ENCODE results near the gene ZNF23.

ZNF23 gene

GRCh38 chr16:71459510-71459909 is 2.5 kb downstream of the ZNF23 start:
- no peak for DNase-seq (ENCODE audit: low read depth)
- no peak overlapping the region for H3K4me3 ChIP-seq (replicated peaks; ENCODE audit: low read depth, low read length)
- no peak for TF ChIP-seq CTCF (IDR thresholded peaks at IDR 0.05; ENCODE audit: low read length, missing control alignments)

- H3K4me3 ChIP-seq (replicated peaks; ENCODE audit: low read depth, low read length), result no peak overlapping the region
- TF ChIP-seq CTCF (IDR thresholded peaks at IDR 0.05; ENCODE audit: low read length, missing control alignments), result no peak
- no peak for DNase-seq (ENCODE audit: low read depth)
These were observed 5.2 kb downstream of the ZNF23 start for GRCh38 chr16:71456801-71457200.

- no peak for TF ChIP-seq CTCF (IDR thresholded peaks at IDR 0.05; ENCODE audit: low read length, missing control alignments)
- H3K4me3 ChIP-seq (replicated peaks; ENCODE audit: low read depth, low read length), result no peak overlapping the region
- no peak for DNase-seq (ENCODE audit: low read depth)
These were observed 9.0 kb downstream of the ZNF23 start for GRCh38 chr16:71453036-71453435.

GRCh38 chr16:71449020-71449419 is 13.0 kb downstream of the ZNF23 start:
- no peak overlapping the region for H3K4me3 ChIP-seq (replicated peaks; ENCODE audit: low read depth, low read length)
- DNase-seq (ENCODE audit: low read depth), result no peak
- TF ChIP-seq CTCF (IDR thresholded peaks at IDR 0.05; ENCODE audit: low read length, missing control alignments), result no peak

GRCh38 chr16:71448274-71448866 is 13.7 kb downstream of the ZNF23 start:
- TF ChIP-seq CTCF (IDR thresholded peaks at IDR 0.05; ENCODE audit: low read length, missing control alignments), result no peak
- no peak overlapping the region for H3K4me3 ChIP-seq (replicated peaks; ENCODE audit: low read depth, low read length)
- no peak for DNase-seq (ENCODE audit: low read depth)

- TF ChIP-seq CTCF (IDR thresholded peaks at IDR 0.05; ENCODE audit: low read length, missing control alignments), result no peak
- no peak overlapping the region for H3K4me3 ChIP-seq (replicated peaks; ENCODE audit: low read depth, low read length)
- no peak for DNase-seq (ENCODE audit: low read depth)
These were observed 18.3 kb downstream of the ZNF23 start for GRCh38 chr16:71443714-71444113.

GRCh38 chr16:71442051-71442440 is 20.0 kb downstream of the ZNF23 start, which contains the start of gene TLE7:
TLE7 (minus strand) TSS chr16:71442054; CDS start chr16:71433324, 8,730 bp downstream.
- DNase-seq (ENCODE audit: low read depth), result no peak
- TF ChIP-seq CTCF (IDR thresholded peaks at IDR 0.05; ENCODE audit: low read length, missing control alignments), result no peak
- no peak within 1 kb of the TSS for H3K4me3 ChIP-seq (replicated peaks; ENCODE audit: low read depth, low read length)

All from fibroblast of pulmonary artery (primary cell).